ENCODE results near the gene OPA1. TPM values are rescaled to one million over a fixed set of nuclear protein-coding genes. Genes with fewer than 3 reads are reported as not detected.
A peak's percentile ranks its signal among the peaks of the same experiment; 100 is the strongest.

OPA1 gene
- total RNA-seq, 4 donors from 2014 or later = 20.3 to 68.4 (median 39.7) TPM

DNA sequence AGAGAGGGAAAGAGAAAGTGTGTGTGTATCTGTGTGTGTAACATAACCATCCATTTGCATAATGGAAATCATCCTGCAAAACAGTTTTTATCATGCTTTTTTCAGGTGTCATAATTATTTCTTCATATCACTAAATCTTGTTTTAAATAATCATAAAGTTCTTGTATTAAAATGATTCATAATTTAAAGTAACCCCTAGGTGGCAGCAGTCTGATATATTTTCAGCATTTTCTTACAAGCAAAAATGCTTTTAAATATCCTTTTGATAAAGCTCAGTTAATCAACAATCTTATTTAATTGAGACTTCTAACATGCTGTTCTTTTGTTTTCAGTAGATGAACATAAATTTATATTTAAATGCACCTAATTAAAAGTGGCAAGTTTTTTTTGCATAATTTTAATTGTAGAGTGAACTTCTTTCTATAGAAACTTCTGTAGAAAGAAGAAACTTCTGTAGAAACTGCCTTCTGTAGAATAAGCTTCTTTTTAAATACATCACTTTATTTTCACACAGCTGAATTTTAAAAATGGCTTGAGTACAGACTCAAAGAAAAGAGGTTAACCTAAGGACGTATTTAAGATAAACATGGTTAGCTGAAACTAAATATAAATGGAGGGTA, 72.5 kb downstream of the OPA1 start:
- Histone ChIP-seq H3K4me3 (no peak overlapping the region), H3K9me3 (no peaks in the 10 kb centered on the region), H3K27ac (no peak overlapping the region), H3K36me3 (no peaks in the 10 kb centered on the region), H3K27me3 (no peaks in the 10 kb centered on the region), H3K4me1 (no peaks in the 10 kb centered on the region)
- TF ChIP-seq, protein P1, sequence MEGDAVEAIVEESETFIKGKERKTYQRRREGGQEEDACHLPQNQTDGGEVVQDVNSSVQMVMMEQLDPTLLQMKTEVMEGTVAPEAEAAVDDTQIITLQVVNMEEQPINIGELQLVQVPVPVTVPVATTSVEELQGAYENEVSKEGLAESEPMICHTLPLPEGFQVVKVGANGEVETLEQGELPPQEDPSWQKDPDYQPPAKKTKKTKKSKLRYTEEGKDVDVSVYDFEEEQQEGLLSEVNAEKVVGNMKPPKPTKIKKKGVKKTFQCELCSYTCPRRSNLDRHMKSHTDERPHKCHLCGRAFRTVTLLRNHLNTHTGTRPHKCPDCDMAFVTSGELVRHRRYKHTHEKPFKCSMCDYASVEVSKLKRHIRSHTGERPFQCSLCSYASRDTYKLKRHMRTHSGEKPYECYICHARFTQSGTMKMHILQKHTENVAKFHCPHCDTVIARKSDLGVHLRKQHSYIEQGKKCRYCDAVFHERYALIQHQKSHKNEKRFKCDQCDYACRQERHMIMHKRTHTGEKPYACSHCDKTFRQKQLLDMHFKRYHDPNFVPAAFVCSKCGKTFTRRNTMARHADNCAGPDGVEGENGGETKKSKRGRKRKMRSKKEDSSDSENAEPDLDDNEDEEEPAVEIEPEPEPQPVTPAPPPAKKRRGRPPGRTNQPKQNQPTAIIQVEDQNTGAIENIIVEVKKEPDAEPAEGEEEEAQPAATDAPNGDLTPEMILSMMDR (IDR thresholded peaks at IDR 0.05) = peak; percentile 18 to 39 (median 33)
- TF ChIP-seq POLR2A (IDR thresholded peaks at IDR 0.05) = no peak
- no peak for DNase-seq
- intact Hi-C loops (cut with DNase I; ENCODE audit: low total_unique reads) = no loop called here

DNA sequence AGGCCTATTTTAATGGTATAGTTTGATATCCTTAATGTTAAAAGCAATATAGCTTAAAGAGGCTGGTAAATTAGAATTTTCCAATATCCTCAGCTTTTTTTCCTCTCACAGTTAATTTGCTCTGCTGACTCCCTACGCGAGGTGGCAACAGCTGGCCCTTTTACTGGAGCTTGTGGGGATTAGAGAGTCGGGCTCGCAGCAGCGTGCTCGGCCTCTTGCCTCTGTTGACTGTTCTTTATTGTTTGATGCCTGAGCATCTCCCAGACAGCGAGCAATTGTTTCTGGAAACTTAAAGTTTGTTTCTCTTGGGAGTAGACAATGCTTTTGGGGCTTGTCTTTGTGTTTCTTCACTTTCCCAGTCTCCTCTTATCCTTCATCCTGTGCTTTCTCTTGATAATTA, 80.8 kb downstream of the OPA1 start:
- intact Hi-C loops (cut with DNase I; ENCODE audit: low total_unique reads) = no loop called here
- no peak for DNase-seq
- no peaks in the 10 kb centered on the region for H3K36me3 ChIP-seq

DNA sequence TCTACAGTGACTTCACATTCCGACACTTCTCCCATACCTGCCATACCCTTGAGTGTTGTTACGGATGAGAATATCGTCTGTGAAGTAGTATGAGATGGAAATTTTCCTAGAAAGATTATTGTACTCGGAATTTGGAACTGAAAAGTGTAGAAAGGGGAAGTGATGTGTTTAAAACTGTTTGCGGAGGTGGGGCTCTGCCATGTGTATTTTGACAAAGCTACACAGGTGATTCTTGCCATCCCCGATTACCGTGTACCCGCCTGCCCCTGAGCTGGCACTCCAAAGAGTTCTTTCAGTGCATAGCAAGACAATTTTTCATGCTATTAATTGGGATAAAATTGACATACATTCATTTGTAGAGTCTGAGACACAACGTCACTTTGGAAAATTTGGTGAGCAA, 81.7 kb downstream of the OPA1 start:
- H3K27ac ChIP-seq = no peak overlapping the region
- DNase-seq = no peak
- intact Hi-C loops (cut with DNase I; ENCODE audit: low total_unique reads) = no loop called here

More for the DNA sequence above, 80.8 kb downstream of the OPA1 start:
- H3K27me3 ChIP-seq = no peaks in the 10 kb centered on the region
- H3K27ac ChIP-seq = no peak overlapping the region
- H3K4me3 ChIP-seq = no peak overlapping the region
- H3K9me3 ChIP-seq = no peaks in the 10 kb centered on the region
- H3K4me1 ChIP-seq = no peaks in the 10 kb centered on the region
- TF ChIP-seq POLR2A (IDR thresholded peaks at IDR 0.05) = no peak
- TF ChIP-seq, protein P1 (IDR thresholded peaks at IDR 0.05) = no peak

DNA sequence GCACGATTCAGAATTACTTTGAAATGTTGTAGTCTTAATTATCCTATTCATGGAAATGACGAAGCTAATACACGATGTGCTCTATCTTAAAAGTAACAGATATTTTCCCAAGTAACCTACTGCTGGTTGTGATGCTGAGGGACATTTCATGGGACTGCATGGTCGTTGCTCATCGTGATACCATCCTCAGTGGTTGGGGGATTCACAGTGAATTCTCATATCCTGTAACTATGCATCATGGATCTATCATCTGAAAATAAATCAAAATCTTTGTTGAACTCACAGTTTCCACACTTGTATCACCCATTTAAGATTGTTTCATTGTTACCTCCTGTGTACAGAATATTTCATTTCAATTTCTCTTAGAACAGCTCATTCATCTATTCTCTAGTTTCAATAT, 84.7 kb downstream of the OPA1 start:
- Histone ChIP-seq H3K9me3 (no peaks in the 10 kb centered on the region), H3K36me3 (no peaks in the 10 kb centered on the region), H3K27me3 (no peaks in the 10 kb centered on the region), H3K4me3 (no peak overlapping the region), H3K4me1 (no peaks in the 10 kb centered on the region), H3K27ac (no peak overlapping the region)
- intact Hi-C loops (cut with DNase I; ENCODE audit: low total_unique reads) = no loop called here
- no peak for DNase-seq
- TF ChIP-seq, protein P1 (IDR thresholded peaks at IDR 0.05) = no peak
- no peak for TF ChIP-seq POLR2A (IDR thresholded peaks at IDR 0.05)

More for the DNA sequence above, 81.7 kb downstream of the OPA1 start:
- Histone ChIP-seq H3K36me3 (no peaks in the 10 kb centered on the region), H3K9me3 (no peaks in the 10 kb centered on the region), H3K4me3 (no peak overlapping the region), H3K27me3 (no peaks in the 10 kb centered on the region), H3K4me1 (no peaks in the 10 kb centered on the region)
- TF ChIP-seq, protein P1 (IDR thresholded peaks at IDR 0.05) = no peak
- no peak for TF ChIP-seq POLR2A (IDR thresholded peaks at IDR 0.05)

DNA sequence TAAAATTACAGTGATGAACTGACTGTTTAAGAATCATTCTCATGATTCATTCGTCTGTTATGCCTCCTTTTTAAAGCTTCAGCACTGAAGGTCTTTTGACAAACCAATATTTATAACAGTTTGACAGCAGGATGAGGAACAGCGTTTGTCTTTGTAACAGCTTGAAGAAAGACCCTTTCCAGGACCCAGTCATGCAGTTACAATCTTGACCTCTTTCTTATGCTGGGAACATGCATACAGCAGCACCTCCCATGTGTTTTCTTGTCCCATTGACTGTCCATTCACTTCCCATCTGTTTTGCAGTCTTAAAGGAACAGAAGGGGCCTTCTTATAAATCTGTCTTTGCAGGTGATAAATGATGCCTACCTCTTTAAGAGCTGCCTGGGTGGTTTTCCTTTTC, 87.2 kb downstream of the OPA1 start:
- TF ChIP-seq, protein P1 (IDR thresholded peaks at IDR 0.05) = no peak
- TF ChIP-seq POLR2A (IDR thresholded peaks at IDR 0.05) = no peak
- intact Hi-C loops (cut with DNase I; ENCODE audit: low total_unique reads) = no loop called here
- Histone ChIP-seq H3K4me1 (no peaks in the 10 kb centered on the region), H3K27me3 (no peaks in the 10 kb centered on the region), H3K9me3 (no peaks in the 10 kb centered on the region), H3K4me3 (no peak overlapping the region), H3K36me3 (no peaks in the 10 kb centered on the region), H3K27ac (no peak overlapping the region)
- DNase-seq = no peak

All from uterus (tissue), 4 donors.